Neural cell (in vitro differentiated cells): ENCODE measurements around the gene HOXA10.

Source experiments
- CTCF ChIP-seq: fragments of 450-650 bp; IDR thresholded peaks from 2 replicates; pipeline ENCODE4 v1.5.1; 2014; ENCODE audit warnings: antibody characterized with exemption, mild to moderate bottlenecking, moderate library complexity; ENCODE audit not compliant: poor library complexity, severe bottlenecking
- EP300 ChIP-seq: fragments of 450-650 bp; conservative IDR thresholded peaks from 2 replicates; pipeline ENCODE4 v1.6.1; 2014; ENCODE audit warnings: antibody characterized with exemption, mild to moderate bottlenecking, moderate library complexity; ENCODE audit not compliant: poor library complexity, severe bottlenecking
- EZH2 ChIP-seq: fragments of 200-600, 300-800 bp; shearing (Covaris generic), sonication (generic); IDR thresholded peaks from 2 replicates; pipeline ENCODE4 v1.6.1; 2014; ENCODE audit warnings: antibody characterized with exemption, low read length, borderline replicate concordance, mild to moderate bottlenecking; ENCODE audit not compliant: insufficient read depth, poor library complexity, severe bottlenecking
- TAF1 ChIP-seq: IDR thresholded peaks from 2 replicates; pipeline ENCODE4 v1.6.1; 2012; ENCODE audit warnings: low read depth

GRCh38 chr7:27185854-27186667, 11.9 kb upstream of the HOXA10 start:
- TF ChIP-seq CTCF (no peak), EZH2 (no peak), TAF1 (no peak), EP300 (no peak)
